AG04449 (cell line): ENCODE data around the gene DARS1.

ENCODE experiments used
- CTCF ChIA-PET: fragments of 350-600 bp; formaldehyde crosslinking; extraction: SDS; loops from one replicate; lab custom pipeline; 2021; ENCODE audit warnings: antibody characterized with exemption; lab: Yijun Ruan, JAX
- POLR2A ChIA-PET: fragments of 400-600, 350-600 bp; formaldehyde crosslinking; extraction: SDS; loops from one replicate; lab custom pipeline; 2020; ENCODE audit warnings: antibody characterized with exemption, inconsistent platforms; lab: Yijun Ruan, JAX
- DNase-seq: peaks from one replicate; pipeline ENCODE4 v3.0.0-alpha.2; 2010; ENCODE audit warnings: low read depth, low spot score
- H3K4me3 ChIP-seq: 2 replicates; pipeline ENCODE4 v1.5.1; 2011; ENCODE audit warnings: low read depth, mild to moderate bottlenecking, control low read depth, low read length
- CTCF ChIP-seq: IDR thresholded peaks from one replicate; pipeline ENCODE4 v1.5.1; 2011; ENCODE audit warnings: mild to moderate bottlenecking, moderate library complexity, low read length, control low read depth, inconsistent platforms; ENCODE audit not compliant: insufficient read depth; ENCODE audit errors: missing control alignments

Gene DARS1

GRCh38 chr2:135870571-135870970, 114.9 kb downstream of the DARS1 start:
- POLR2A ChIA-PET = no interaction called here
- DNase-seq = no peak
- no peak overlapping the region for H3K4me3 ChIP-seq
- CTCF ChIA-PET = interaction anchor here (0.6 to 1.8 kb wide), 3 partner anchors 11 to 73 kb away, joined by 3 to 5 read pairs (median 3); no protein-coding TSS in a partner anchor
- no peak for TF ChIP-seq CTCF

- TF ChIP-seq CTCF = no peak
- DNase-seq = no peak
- no peak overlapping the region for H3K4me3 ChIP-seq
- ChIA-PET CTCF (interaction anchor here (1.5 kb wide), 1 partner anchor 65 kb away, joined by 3 read pairs; no protein-coding TSS in a partner anchor), POLR2A (no interaction called here)
These were observed 122.2 kb downstream of the DARS1 start for GRCh38 chr2:135863233-135863632.

GRCh38 chr2:135862718-135863117, 122.7 kb downstream of the DARS1 start:
- no peak for DNase-seq
- no peak for TF ChIP-seq CTCF
- H3K4me3 ChIP-seq = no peak overlapping the region
- ChIA-PET POLR2A (no interaction called here), CTCF (interaction anchor here (1.5 kb wide), 1 partner anchor 65 kb away, joined by 3 read pairs; no protein-coding TSS in a partner anchor)
